Hepatocyte (in vitro differentiated cells): ENCODE measurements around the gene CLDN11. TPM values are rescaled to one million over a fixed set of nuclear protein-coding genes. Genes with fewer than 3 reads are reported as not detected.

Source experiments
- DNase-seq: peaks from one replicate; pipeline ENCODE4 v3.0.0-alpha.2; 2016; ENCODE audit warnings: low spot score
- H2AFZ ChIP-seq: fragments of 200-600 bp; sonication (generic); 2 replicates; pipeline ENCODE4 v1.6.0; 2016; ENCODE audit warnings: antibody characterized with exemption, mild to moderate bottlenecking
- H3K27ac ChIP-seq: fragments of 200-600 bp; sonication (generic); 2 replicates; pipeline ENCODE4 v1.5.1; 2016; ENCODE audit warnings: mild to moderate bottlenecking
- H3K27me3 ChIP-seq: fragments of 200-600 bp; sonication (generic); 2 replicates; pipeline ENCODE4 v1.6.1; 2016
- H3K36me3 ChIP-seq: fragments of 200-600 bp; sonication (generic); replicated peaks from 2 replicates; pipeline ENCODE4 v1.5.1; 2016; ENCODE audit warnings: low read depth; ENCODE audit not compliant: insufficient read depth
- H3K4me1 ChIP-seq: fragments of 200-600 bp; sonication (generic); 2 replicates; pipeline ENCODE4 v1.5.1; 2016; ENCODE audit warnings: mild to moderate bottlenecking, moderate library complexity; ENCODE audit not compliant: insufficient read depth
- H3K4me2 ChIP-seq: fragments of 200-600 bp; sonication (generic); 2 replicates; pipeline ENCODE4 v1.6.0; 2016
- H3K4me3 ChIP-seq: fragments of 200-600 bp; sonication (generic); 2 replicates; pipeline ENCODE4 v1.5.1; 2016; ENCODE audit warnings: mild to moderate bottlenecking
- H3K79me2 ChIP-seq: fragments of 200-600 bp; sonication (generic); 2 replicates; pipeline ENCODE4 v1.6.0; 2017; ENCODE audit warnings: mild to moderate bottlenecking
- H3K9me2 ChIP-seq: fragments of 200-600 bp; sonication (generic); replicated peaks from 2 replicates; pipeline ENCODE4 v1.6.0; 2017; ENCODE audit warnings: mild to moderate bottlenecking; ENCODE audit not compliant: insufficient read depth
- H3K9me3 ChIP-seq: fragments of 200-600 bp; sonication (generic); 2 replicates; pipeline ENCODE4 v1.5.1; 2016; ENCODE audit warnings: low read depth, mild to moderate bottlenecking
- H4K20me1 ChIP-seq: fragments of 200-600 bp; sonication (generic); 2 replicates; pipeline ENCODE4 v1.6.0; 2016; ENCODE audit warnings: mild to moderate bottlenecking; ENCODE audit not compliant: insufficient read depth, poor library complexity, severe bottlenecking
- EZH2 ChIP-seq: fragments of 200-600 bp; sonication (generic); IDR thresholded peaks from 2 replicates; pipeline ENCODE4 v1.6.1; 2016; ENCODE audit warnings: antibody characterized with exemption, mild to moderate bottlenecking, borderline replicate concordance
- EZH2phosphoT487 ChIP-seq: fragments of 200-600 bp; sonication (generic); IDR thresholded peaks from one replicate; pipeline ENCODE4 v1.6.1; 2018; ENCODE audit warnings: antibody characterized with exemption, mild to moderate bottlenecking, low read depth, moderate library complexity; ENCODE audit not compliant: unreplicated experiment, severe bottlenecking
- WGBS: methylation state at CpG from one replicate; pipeline ENCODE4 v1.1.6; 2016; ENCODE audit warnings: low lambda C conversion rate; ENCODE audit errors: missing lambda C conversion rate; 5-methylcytosine and 5-hydroxymethylcytosine counted together
- polyA plus RNA-seq: library from polyadenylated mRNA; unstranded; fragments of >200 nt; fragmentation: Nextera tagmentation; extraction: Ambion mirVana; gene quantifications from 2 replicates; pipeline ENCODE4 v1.2.1, GENCODE V29; 2016
- total RNA-seq: library from RNA; depleted of rRNA; stranded (reverse); fragments of >200 nt; gene quantifications from 2 replicates; pipeline ENCODE4 v1.2.3, GENCODE V29; 2014
- TF ChIP-seq, protein P1 (sequence below): fragments of 200-600 bp; sonication (generic); IDR thresholded peaks from 2 replicates; pipeline ENCODE4 v1.5.1; 2016; ENCODE audit warnings: antibody characterized with exemption, mild to moderate bottlenecking; ENCODE audit not compliant: poor library complexity

The CLDN11 gene
- total and polyA plus RNA-seq, 2 experiments from 2014 or later = 7.7 to 29.5 TPM

DNA sequence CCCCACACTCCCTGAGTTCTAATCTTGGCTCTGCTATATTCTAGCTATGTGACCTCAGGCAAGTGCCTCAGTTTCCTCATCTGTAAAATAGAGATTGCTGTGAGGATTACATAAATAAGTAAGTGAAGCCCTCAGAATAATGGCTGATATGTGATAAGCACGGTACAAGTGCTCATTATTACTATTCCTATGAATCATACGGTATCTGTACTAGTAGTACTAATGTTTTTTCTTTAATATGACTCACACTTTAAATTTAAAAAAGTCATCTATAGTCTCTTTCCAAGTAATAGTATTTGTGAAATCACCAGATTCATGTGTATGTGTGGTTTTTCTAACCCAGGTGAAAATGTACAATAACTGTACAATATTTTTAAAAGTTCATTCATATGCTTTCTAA is 58.7 kb downstream of the CLDN11 start:
- Histone ChIP-seq H3K27ac (no peak overlapping the region), H3K4me1 (peaks cover 3% of the 10 kb centered on the region)

DNA sequence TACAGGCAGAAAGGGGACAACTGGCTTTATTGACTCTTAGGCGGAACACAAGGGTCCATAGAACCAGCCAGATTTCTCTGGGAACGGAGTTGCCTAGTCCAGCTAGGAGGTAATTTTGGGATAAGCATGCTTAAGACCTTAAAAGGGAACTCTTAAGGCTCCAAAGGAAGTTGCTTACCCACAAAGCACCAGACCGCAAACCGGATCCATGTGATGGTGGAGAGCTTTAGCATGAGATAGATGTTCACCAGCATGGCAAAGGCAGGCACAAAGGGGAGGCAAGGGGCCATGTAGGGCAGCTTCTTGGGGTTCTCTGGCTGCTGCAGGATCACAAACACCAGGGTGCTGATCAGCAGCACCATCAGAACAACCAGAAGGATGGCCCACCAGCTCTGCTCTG is 61.4 kb downstream of the CLDN11 start:
- H3K27me3 ChIP-seq = no peaks in the 10 kb centered on the region
- H3K27ac ChIP-seq = no peak overlapping the region
- H3K4me1 ChIP-seq = peaks cover 9% of the 10 kb centered on the region
- H4K20me1 ChIP-seq = no peaks in the 10 kb centered on the region
- 96% methylated on average over 4 of the region's 4 CpGs for WGBS
- no peak for DNase-seq
- no peak for TF ChIP-seq EZH2phosphoT487
- TF ChIP-seq, protein P1, sequence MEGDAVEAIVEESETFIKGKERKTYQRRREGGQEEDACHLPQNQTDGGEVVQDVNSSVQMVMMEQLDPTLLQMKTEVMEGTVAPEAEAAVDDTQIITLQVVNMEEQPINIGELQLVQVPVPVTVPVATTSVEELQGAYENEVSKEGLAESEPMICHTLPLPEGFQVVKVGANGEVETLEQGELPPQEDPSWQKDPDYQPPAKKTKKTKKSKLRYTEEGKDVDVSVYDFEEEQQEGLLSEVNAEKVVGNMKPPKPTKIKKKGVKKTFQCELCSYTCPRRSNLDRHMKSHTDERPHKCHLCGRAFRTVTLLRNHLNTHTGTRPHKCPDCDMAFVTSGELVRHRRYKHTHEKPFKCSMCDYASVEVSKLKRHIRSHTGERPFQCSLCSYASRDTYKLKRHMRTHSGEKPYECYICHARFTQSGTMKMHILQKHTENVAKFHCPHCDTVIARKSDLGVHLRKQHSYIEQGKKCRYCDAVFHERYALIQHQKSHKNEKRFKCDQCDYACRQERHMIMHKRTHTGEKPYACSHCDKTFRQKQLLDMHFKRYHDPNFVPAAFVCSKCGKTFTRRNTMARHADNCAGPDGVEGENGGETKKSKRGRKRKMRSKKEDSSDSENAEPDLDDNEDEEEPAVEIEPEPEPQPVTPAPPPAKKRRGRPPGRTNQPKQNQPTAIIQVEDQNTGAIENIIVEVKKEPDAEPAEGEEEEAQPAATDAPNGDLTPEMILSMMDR = no peak
- no peak for TF ChIP-seq EZH2
- H3K9me2 ChIP-seq = no peaks in the 10 kb centered on the region
- H3K4me2 ChIP-seq = no peak overlapping the region
- no peaks in the 10 kb centered on the region for H3K36me3 ChIP-seq
- no peaks in the 10 kb centered on the region for H3K9me3 ChIP-seq
- H3K79me2 ChIP-seq = no peaks in the 10 kb centered on the region
- no peak overlapping the region for H2AFZ ChIP-seq
- no peak overlapping the region for H3K4me3 ChIP-seq

More for the DNA sequence above, 58.7 kb downstream of the CLDN11 start:
- Histone ChIP-seq H3K27me3 (no peaks in the 10 kb centered on the region), H4K20me1 (no peaks in the 10 kb centered on the region), H3K4me2 (no peak overlapping the region), H3K9me2 (no peaks in the 10 kb centered on the region), H3K36me3 (no peaks in the 10 kb centered on the region), H2AFZ (no peak overlapping the region), H3K79me2 (no peaks in the 10 kb centered on the region), H3K9me3 (no peaks in the 10 kb centered on the region), H3K4me3 (no peak overlapping the region)
- WGBS = 43% methylated on average over 2 of the region's 2 CpGs
- no peak for DNase-seq
- TF ChIP-seq, protein P1 = no peak
- TF ChIP-seq EZH2phosphoT487 = no peak
- no peak for TF ChIP-seq EZH2

DNA sequence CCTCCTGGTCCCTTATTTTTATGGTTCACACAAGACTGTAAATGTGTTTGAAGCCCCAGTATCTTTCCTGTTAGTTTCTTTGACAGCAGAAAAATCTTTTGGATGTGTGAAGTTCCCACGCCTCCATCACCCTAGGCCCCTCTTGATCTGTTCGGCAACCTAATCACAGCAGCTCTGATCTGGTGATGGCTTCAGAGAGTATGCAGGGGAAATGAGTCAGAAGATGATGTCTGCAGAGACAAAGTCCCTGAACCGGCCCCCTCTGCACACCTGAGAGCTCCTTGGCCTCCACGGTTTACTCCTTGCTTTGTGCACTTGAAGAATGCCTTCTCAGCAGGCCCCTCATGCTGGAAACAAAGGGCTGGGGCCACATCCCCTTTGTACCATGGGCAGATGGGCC is 63.5 kb downstream of the CLDN11 start:
- no peaks in the 10 kb centered on the region for H3K9me2 ChIP-seq
- no peaks in the 10 kb centered on the region for H3K27me3 ChIP-seq
- no peak overlapping the region for H3K4me2 ChIP-seq
- no peaks in the 10 kb centered on the region for H3K79me2 ChIP-seq
- H3K4me1 ChIP-seq = peaks cover 8% of the 10 kb centered on the region
- no peak for DNase-seq
- WGBS = 91% methylated on average over 4 of the region's 4 CpGs
- no peak overlapping the region for H3K4me3 ChIP-seq
- H3K9me3 ChIP-seq = no peaks in the 10 kb centered on the region
- no peak for TF ChIP-seq EZH2phosphoT487
- TF ChIP-seq, protein P1 = no peak
- TF ChIP-seq EZH2 = no peak
- no peaks in the 10 kb centered on the region for H3K36me3 ChIP-seq
- no peak overlapping the region for H3K27ac ChIP-seq
- no peak overlapping the region for H2AFZ ChIP-seq
- no peaks in the 10 kb centered on the region for H4K20me1 ChIP-seq
